SK-N-SH treated with all-trans-retinoic acid at 6 μM for 48 hours (cell line): ENCODE measurements around the gene IRF7.

ENCODE experiments used
- ARNTL ChIP-seq: fragments of 450-650 bp; formaldehyde crosslinking; IDR thresholded peaks from 2 replicates; pipeline ENCODE4 v1.5.0; 2020; ENCODE audit warnings: low read depth, mild to moderate bottlenecking, moderate library complexity, borderline replicate concordance
- GLIS3 ChIP-seq: fragments of 250-450 bp; sonication (Bioruptor Pico); IDR thresholded peaks from 2 replicates; pipeline ENCODE4 v1.5.0; 2020; ENCODE audit warnings: mild to moderate bottlenecking, moderate library complexity
- OSR1 ChIP-seq: fragments of 250-450 bp; sonication (Bioruptor Pico); IDR thresholded peaks from 2 replicates; pipeline ENCODE4 v1.8.0; 2022; ENCODE audit warnings: moderate library complexity, mild to moderate bottlenecking, inconsistent platforms
- PPARA ChIP-seq: fragments of 250-450 bp; sonication (Bioruptor Pico); IDR thresholded peaks from 2 replicates; pipeline ENCODE4 v1.5.0; 2020; ENCODE audit warnings: mild to moderate bottlenecking, borderline replicate concordance
- ZFP3 ChIP-seq: fragments of 250-450 bp; sonication (Bioruptor Pico); IDR thresholded peaks from 2 replicates; pipeline ENCODE4 v1.5.0; 2020; ENCODE audit warnings: mild to moderate bottlenecking, moderate library complexity
- ZFP30 ChIP-seq: fragments of 450-650 bp; formaldehyde crosslinking; IDR thresholded peaks from 2 replicates; pipeline ENCODE4 v1.5.0; 2022; ENCODE audit warnings: mild to moderate bottlenecking, moderate library complexity
- ZNF70 ChIP-seq: fragments of 450-650 bp; formaldehyde crosslinking; IDR thresholded peaks from 2 replicates; pipeline ENCODE4 v1.5.0; 2020; ENCODE audit warnings: mild to moderate bottlenecking, moderate library complexity
- TF ChIP-seq, protein P1 (sequence below): fragments of 250-450 bp; sonication (Bioruptor Pico); IDR thresholded peaks from 2 replicates; pipeline ENCODE4 v1.5.1; 2020; ENCODE audit warnings: low read depth, mild to moderate bottlenecking, moderate library complexity
- TF ChIP-seq, protein P2 (sequence below): fragments of 250-450 bp; sonication (Bioruptor Pico); IDR thresholded peaks from 2 replicates; pipeline ENCODE4 v1.8.0; 2020; ENCODE audit warnings: mild to moderate bottlenecking, moderate library complexity, borderline replicate concordance

DNA sequence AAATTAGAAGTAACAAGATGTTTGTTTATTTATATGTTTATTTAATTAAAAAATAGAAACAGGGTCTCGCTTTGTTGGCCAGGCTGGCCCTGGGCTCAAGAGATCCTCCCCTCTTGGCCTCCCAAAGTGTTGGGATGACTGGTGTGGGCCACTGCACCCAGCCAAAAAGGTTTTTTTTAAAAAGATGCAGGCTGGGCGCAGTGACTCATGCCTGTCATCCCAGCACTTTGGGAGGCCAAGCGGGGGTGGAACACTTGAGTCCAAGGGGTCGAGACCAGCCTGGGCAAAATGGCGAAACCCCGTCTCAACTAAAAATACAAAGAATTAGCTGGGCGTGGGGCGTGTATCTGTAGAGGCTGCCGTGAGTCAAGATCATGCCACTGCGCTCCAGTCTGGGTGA is 34.7 kb upstream of the IRF7 start:
- TF ChIP-seq OSR1 (CRISPR knock-in tag) (no peak), PPARA (no peak), ARNTL (CRISPR knock-in tag) (no peak), GLIS3 (no peak), ZNF70 (no peak), ZFP3 (CRISPR knock-in tag) (no peak), ZFP30 (no peak)
- TF ChIP-seq, protein P1, sequence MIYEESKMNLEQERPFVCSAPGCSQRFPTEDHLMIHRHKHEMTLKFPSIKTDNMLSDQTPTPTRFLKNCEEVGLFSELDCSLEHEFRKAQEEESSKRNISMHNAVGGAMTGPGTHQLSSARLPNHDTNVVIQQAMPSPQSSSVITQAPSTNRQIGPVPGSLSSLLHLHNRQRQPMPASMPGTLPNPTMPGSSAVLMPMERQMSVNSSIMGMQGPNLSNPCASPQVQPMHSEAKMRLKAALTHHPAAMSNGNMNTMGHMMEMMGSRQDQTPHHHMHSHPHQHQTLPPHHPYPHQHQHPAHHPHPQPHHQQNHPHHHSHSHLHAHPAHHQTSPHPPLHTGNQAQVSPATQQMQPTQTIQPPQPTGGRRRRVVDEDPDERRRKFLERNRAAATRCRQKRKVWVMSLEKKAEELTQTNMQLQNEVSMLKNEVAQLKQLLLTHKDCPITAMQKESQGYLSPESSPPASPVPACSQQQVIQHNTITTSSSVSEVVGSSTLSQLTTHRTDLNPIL (CRISPR knock-in tag), result no peak
- TF ChIP-seq, protein P2, sequence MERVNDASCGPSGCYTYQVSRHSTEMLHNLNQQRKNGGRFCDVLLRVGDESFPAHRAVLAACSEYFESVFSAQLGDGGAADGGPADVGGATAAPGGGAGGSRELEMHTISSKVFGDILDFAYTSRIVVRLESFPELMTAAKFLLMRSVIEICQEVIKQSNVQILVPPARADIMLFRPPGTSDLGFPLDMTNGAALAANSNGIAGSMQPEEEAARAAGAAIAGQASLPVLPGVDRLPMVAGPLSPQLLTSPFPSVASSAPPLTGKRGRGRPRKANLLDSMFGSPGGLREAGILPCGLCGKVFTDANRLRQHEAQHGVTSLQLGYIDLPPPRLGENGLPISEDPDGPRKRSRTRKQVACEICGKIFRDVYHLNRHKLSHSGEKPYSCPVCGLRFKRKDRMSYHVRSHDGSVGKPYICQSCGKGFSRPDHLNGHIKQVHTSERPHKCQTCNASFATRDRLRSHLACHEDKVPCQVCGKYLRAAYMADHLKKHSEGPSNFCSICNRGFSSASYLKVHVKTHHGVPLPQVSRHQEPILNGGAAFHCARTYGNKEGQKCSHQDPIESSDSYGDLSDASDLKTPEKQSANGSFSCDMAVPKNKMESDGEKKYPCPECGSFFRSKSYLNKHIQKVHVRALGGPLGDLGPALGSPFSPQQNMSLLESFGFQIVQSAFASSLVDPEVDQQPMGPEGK (CRISPR knock-in tag), result no peak
